SU-DHL-6 (cell line): ENCODE results near the gene GJB6.

Experiments used
- H2AFZ ChIP-seq: fragments of 200-600 bp; sonication (generic); 2 replicates; pipeline ENCODE4 v1.6.1; 2014; ENCODE audit warnings: low read depth, mild to moderate bottlenecking, moderate library complexity, mixed read lengths, antibody characterized with exemption, low read length; ENCODE audit not compliant: severe bottlenecking
- H3F3A ChIP-seq: fragments of 200-600 bp; shearing (Covaris generic); 2 replicates; pipeline ENCODE4 v1.6.0; 2016; ENCODE audit warnings: antibody characterized with exemption, mild to moderate bottlenecking; ENCODE audit not compliant: insufficient read depth
- H3K27ac ChIP-seq: fragments of 200-600 bp; sonication (generic); 2 replicates; pipeline ENCODE4 v1.5.1; 2016; ENCODE audit warnings: low read depth, mild to moderate bottlenecking, low read length, moderate library complexity, mixed read lengths
- H3K27me3 ChIP-seq: fragments of 200-600 bp; sonication (generic), shearing (Covaris generic); 2 replicates; pipeline ENCODE4 v1.6.0; 2014; ENCODE audit warnings: mild to moderate bottlenecking, low read length
- H3K36me3 ChIP-seq: fragments of 200-600 bp; sonication (generic); 2 replicates; pipeline ENCODE4 v1.6.1; 2014; ENCODE audit warnings: mild to moderate bottlenecking, low read length, mixed read lengths
- H3K4me2 ChIP-seq: fragments of 300-600, 200-600 bp; shearing (Covaris generic), sonication (generic); 2 replicates; pipeline ENCODE4 v1.6.0; 2014; ENCODE audit warnings: low read length, low read depth, mild to moderate bottlenecking; ENCODE audit not compliant: poor library complexity, severe bottlenecking
- H3K4me3 ChIP-seq: fragments of 200-600 bp; sonication (generic); 2 replicates; pipeline ENCODE4 v1.5.1; 2014; ENCODE audit warnings: antibody characterized with exemption, low read length, mild to moderate bottlenecking, mixed read lengths; ENCODE audit not compliant: insufficient read depth, poor library complexity, severe bottlenecking
- H3K79me2 ChIP-seq: fragments of 200-600 bp; sonication (generic); 2 replicates; pipeline ENCODE4 v1.6.1; 2014; ENCODE audit warnings: mild to moderate bottlenecking, low read length, moderate library complexity; ENCODE audit not compliant: insufficient read depth
- H3K9ac ChIP-seq: fragments of 200-600 bp; sonication (generic); 2 replicates; pipeline ENCODE4 v1.7.0; 2014; ENCODE audit warnings: mild to moderate bottlenecking, low read length
- H3K9me2 ChIP-seq: fragments of 200-600 bp; sonication (generic); replicated peaks from 2 replicates; pipeline ENCODE4 v1.6.1; 2014; ENCODE audit warnings: low read length; ENCODE audit not compliant: insufficient read depth
- H3K9me3 ChIP-seq: fragments of 200-600 bp; sonication (generic); 2 replicates; pipeline ENCODE4 v1.6.1; 2014; ENCODE audit warnings: low read length, mixed read lengths; ENCODE audit not compliant: insufficient read depth
- H4K20me1 ChIP-seq: fragments of 200-600 bp; sonication (generic); 2 replicates; pipeline ENCODE4 v1.6.1; 2014; ENCODE audit warnings: low read depth, mild to moderate bottlenecking, antibody characterized with exemption, low read length, moderate library complexity, mixed read lengths
- EZH2phosphoT487 ChIP-seq: fragments of 200-600 bp; sonication (generic), shearing (Covaris generic); conservative IDR thresholded peaks from 2 replicates; pipeline ENCODE4 v1.6.1; 2018; ENCODE audit warnings: mild to moderate bottlenecking, antibody characterized with exemption, low read length, moderate library complexity, mixed read lengths
- TF ChIP-seq, protein P1 (sequence below): fragments of 200-600 bp; sonication (generic); IDR thresholded peaks from one replicate; pipeline ENCODE4 v1.5.1; 2017; ENCODE audit warnings: antibody characterized with exemption, mild to moderate bottlenecking, low read length, moderate library complexity; ENCODE audit not compliant: insufficient read depth, poor library complexity, severe bottlenecking

Gene GJB6

DNA sequence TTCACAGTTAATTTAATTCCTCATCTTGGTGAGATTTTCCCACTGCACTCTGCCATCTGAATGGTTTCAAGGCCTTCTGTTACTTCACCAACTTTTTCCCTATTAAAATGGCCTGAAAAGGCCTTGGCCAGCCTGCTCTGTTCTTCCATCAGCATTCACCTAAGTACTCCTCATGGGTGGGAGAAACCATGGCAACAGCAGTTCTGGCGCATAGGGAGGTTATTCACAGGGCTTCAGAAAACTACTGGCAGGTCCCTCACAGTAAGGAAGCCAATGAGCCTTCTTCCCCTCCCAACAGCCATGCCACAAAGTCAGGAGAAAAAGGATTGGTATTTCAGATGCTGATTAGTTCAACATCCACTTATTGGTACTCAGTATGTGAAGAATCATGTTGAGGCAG is 22.2 kb downstream of the GJB6 start:
- Histone ChIP-seq H4K20me1 (no peaks in the 10 kb centered on the region), H3K9me3 (no peaks in the 10 kb centered on the region), H3K36me3 (no peaks in the 10 kb centered on the region), H3K79me2 (no peaks in the 10 kb centered on the region), H3K4me3 (no peak overlapping the region), H3K27me3 (no peaks in the 10 kb centered on the region), H3K4me2 (no peak overlapping the region), H3F3A (no peaks in the 10 kb centered on the region), H3K9ac (no peak overlapping the region), H2AFZ (no peak overlapping the region), H3K27ac (no peak overlapping the region), H3K9me2 (no peaks in the 10 kb centered on the region)
- no peak for TF ChIP-seq EZH2phosphoT487
- TF ChIP-seq, protein P1, sequence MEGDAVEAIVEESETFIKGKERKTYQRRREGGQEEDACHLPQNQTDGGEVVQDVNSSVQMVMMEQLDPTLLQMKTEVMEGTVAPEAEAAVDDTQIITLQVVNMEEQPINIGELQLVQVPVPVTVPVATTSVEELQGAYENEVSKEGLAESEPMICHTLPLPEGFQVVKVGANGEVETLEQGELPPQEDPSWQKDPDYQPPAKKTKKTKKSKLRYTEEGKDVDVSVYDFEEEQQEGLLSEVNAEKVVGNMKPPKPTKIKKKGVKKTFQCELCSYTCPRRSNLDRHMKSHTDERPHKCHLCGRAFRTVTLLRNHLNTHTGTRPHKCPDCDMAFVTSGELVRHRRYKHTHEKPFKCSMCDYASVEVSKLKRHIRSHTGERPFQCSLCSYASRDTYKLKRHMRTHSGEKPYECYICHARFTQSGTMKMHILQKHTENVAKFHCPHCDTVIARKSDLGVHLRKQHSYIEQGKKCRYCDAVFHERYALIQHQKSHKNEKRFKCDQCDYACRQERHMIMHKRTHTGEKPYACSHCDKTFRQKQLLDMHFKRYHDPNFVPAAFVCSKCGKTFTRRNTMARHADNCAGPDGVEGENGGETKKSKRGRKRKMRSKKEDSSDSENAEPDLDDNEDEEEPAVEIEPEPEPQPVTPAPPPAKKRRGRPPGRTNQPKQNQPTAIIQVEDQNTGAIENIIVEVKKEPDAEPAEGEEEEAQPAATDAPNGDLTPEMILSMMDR, result no peak

DNA sequence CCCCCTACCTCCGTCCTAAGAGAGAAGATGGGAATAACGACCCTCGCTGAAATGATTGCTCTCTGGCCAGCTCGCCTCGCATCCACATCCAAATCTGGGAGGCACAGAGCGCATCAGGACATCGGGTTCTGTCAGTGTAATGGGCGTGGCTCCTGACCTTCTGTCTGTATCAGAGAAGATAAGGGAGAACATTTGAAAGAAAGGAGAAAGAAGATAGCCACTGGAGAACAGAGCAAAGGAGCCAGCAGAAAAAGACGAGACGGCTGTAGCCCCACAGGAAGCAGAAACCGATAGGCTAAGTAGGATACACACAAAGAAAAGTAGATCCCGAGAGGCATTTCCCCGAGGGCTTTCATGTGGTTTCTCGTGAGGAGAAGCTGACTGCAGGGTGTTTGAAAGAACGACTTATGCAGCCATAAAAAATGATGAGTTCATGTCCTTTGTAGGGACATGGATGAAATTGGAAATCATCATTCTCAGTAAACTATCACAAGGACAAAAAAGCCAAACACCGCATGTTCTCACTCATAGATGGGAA is 25.4 kb downstream of the GJB6 start:
- Histone ChIP-seq H3K79me2 (no peaks in the 10 kb centered on the region), H3K9ac (no peak overlapping the region), H3K27ac (no peak overlapping the region), H3K4me3 (no peak overlapping the region), H3F3A (no peaks in the 10 kb centered on the region), H2AFZ (no peak overlapping the region), H4K20me1 (no peaks in the 10 kb centered on the region), H3K36me3 (no peaks in the 10 kb centered on the region), H3K9me3 (peaks cover 1% of the 10 kb centered on the region; the same call in 1 of the 2 replicates), H3K27me3 (no peaks in the 10 kb centered on the region), H3K9me2 (no peaks in the 10 kb centered on the region), H3K4me2 (no peak overlapping the region)
- TF ChIP-seq, protein P1, result no peak
- no peak for TF ChIP-seq EZH2phosphoT487

DNA sequence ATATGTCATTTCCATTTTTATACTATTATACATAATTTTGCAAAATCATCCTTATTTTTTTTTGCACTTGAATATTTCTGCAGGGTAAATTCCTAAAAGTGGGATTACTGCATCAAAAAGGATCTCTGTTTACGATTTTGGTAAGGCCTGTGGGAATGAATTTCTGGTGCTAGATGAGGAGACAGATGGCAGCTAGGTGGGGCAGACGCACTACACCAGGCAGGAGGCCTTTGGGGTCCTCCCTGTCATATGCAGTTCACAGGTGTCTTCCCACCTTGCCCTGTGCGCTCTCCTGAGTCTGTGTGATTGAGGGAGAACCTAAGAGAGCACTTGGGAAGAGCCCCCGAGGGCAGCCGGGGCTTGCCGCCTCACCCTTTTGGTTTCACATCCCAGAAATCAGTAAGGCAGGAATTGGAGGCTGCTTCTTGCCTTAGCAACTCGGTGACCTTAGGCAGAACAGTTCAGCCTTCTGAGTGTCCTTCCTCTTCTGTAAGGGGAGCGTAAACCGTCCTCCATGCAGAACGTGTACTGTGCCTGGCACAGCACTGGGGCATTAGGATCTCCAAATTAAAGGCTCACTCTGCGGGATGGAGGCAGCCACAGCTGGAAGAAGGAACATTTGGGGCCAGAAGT is 25.9 kb downstream of the GJB6 start:
- H3K27me3 ChIP-seq, result no peaks in the 10 kb centered on the region
- no peak overlapping the region for H3K9ac ChIP-seq
- TF ChIP-seq EZH2phosphoT487, result no peak
- TF ChIP-seq, protein P1, result no peak
- no peaks in the 10 kb centered on the region for H3K79me2 ChIP-seq
- no peak overlapping the region for H3K27ac ChIP-seq
- no peak overlapping the region for H3K4me3 ChIP-seq
- no peaks in the 10 kb centered on the region for H3K9me2 ChIP-seq
- H3F3A ChIP-seq, result no peaks in the 10 kb centered on the region
- H2AFZ ChIP-seq, result no peak overlapping the region
- no peaks in the 10 kb centered on the region for H4K20me1 ChIP-seq
- no peak overlapping the region for H3K4me2 ChIP-seq
- H3K9me3 ChIP-seq, result peaks cover 4% of the 10 kb centered on the region; the same call in 1 of the 2 replicates
- no peaks in the 10 kb centered on the region for H3K36me3 ChIP-seq
